ENCODE results near the gene STN1.

Gene STN1

DNA sequence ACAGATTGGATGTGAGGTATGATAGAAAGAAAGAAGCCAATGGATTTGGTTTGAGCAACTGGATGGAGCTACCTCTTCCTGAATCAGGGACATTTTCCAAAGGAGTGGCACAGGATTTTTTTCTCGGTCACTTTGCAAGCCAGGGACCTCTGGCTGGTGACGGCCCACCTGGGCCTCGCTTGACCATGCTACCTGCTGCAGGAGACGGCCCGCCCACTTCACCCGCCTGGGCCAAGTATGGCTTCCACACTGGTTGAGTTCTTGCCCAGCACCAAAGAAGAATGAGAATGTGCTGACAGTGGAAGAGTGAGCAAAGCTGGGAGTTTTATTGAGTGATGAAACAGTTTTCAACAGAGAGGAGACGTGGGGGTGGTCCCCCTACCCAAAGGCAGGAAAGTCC is 38.2 kb downstream of the STN1 start:
- Histone ChIP-seq H3K4me3 (ENCODE audit: low read depth, low read length) (no peak overlapping the region), H3K9me3 (ENCODE audit: control insufficient read depth, insufficient read depth, low read length) (no peaks in the 10 kb centered on the region), H3K27ac (ENCODE audit: low read depth, low read length) (no peak overlapping the region), H3K9ac (ENCODE audit: low read depth, low read length) (no peak overlapping the region), H3K36me3 (ENCODE audit: control insufficient read depth, insufficient read depth, low read length) (no peaks in the 10 kb centered on the region; the same call in 1 of the 2 replicates), H3K4me1 (ENCODE audit: control insufficient read depth, insufficient read depth, low read length) (no peaks in the 10 kb centered on the region), H3K27me3 (ENCODE audit: control insufficient read depth, insufficient read depth, low read length) (no peaks in the 10 kb centered on the region)

DNA sequence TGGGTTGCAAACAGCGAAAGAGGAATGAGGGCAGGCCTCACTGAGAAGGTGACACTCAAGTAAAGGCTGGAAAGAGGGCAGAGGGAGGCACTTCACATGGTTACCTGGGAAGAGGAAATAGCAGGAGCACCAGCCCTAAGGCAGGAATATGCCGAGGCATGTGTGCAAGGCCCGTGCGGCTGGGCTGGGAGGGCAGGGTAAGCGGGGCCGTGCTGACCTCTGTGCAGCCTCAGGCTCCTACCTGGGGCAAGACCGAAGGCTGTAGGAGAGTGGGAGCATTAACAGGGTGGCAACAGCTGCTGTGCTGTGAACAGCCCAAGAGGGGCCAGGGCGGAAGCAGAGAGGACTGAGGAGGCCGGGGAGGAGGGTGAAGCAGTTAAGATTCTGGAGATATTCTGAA is 38.6 kb downstream of the STN1 start:
- no peak overlapping the region for H3K9ac ChIP-seq (ENCODE audit: low read depth, low read length)
- no peaks in the 10 kb centered on the region for H3K4me1 ChIP-seq (ENCODE audit: control insufficient read depth, insufficient read depth, low read length)
- H3K27ac ChIP-seq (ENCODE audit: low read depth, low read length), result no peak overlapping the region
- no peaks in the 10 kb centered on the region for H3K9me3 ChIP-seq (ENCODE audit: control insufficient read depth, insufficient read depth, low read length)
- no peak overlapping the region for H3K4me3 ChIP-seq (ENCODE audit: low read depth, low read length)
- H3K27me3 ChIP-seq (ENCODE audit: control insufficient read depth, insufficient read depth, low read length), result no peaks in the 10 kb centered on the region
- H3K36me3 ChIP-seq (ENCODE audit: control insufficient read depth, insufficient read depth, low read length), result no peaks in the 10 kb centered on the region; the same call in 1 of the 2 replicates

DNA sequence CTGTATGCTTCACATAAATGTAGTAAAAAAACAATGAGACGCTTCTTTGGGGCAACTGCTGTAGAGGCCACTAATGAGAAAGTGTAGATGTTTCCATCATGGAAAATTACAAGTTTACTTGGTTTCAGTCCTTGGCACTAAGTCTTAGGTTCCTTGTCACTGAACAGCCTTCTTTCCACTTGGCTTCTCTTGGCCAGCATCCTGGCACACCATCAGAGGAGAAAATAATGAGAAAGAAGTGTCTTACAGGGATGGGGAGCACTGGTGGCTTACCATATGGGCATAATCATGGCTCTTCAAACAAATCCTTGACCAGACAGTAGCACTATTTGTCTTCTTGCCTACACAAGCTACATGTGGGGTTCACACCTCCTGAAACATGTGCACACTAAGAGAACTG is 40.1 kb downstream of the STN1 start:
- H3K9ac ChIP-seq (ENCODE audit: low read depth, low read length), result no peak overlapping the region
- H3K4me3 ChIP-seq (ENCODE audit: low read depth, low read length), result no peak overlapping the region
- H3K4me1 ChIP-seq (ENCODE audit: control insufficient read depth, insufficient read depth, low read length), result no peaks in the 10 kb centered on the region
- no peaks in the 10 kb centered on the region for H3K27me3 ChIP-seq (ENCODE audit: control insufficient read depth, insufficient read depth, low read length)
- H3K9me3 ChIP-seq (ENCODE audit: control insufficient read depth, insufficient read depth, low read length), result no peaks in the 10 kb centered on the region
- H3K36me3 ChIP-seq (ENCODE audit: control insufficient read depth, insufficient read depth, low read length), result no peaks in the 10 kb centered on the region; the same call in 1 of the 2 replicates
- H3K27ac ChIP-seq (ENCODE audit: low read depth, low read length), result no peak overlapping the region

DNA sequence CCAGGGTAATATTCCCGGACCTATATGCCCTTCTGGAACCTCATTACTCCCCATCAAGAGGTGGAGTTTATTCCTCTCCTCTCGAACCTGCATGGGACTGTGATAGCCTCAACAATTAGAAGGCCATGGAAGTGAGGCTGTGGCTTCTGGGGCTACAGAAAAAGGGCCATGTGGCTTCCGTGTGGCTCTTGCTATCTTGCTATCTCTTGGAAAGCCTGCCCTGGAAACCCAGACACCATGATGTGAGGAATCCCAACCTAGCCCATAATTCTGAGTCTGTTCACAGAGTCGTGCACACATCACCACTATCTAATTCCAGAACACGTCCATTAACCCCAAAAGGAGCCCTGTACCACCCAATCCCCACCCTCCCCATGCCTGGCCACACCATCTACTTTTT is 41.8 kb downstream of the STN1 start:
- Histone ChIP-seq H3K27ac (ENCODE audit: low read depth, low read length) (no peak overlapping the region), H3K4me3 (ENCODE audit: low read depth, low read length) (no peak overlapping the region), H3K36me3 (ENCODE audit: control insufficient read depth, insufficient read depth, low read length) (no peaks in the 10 kb centered on the region), H3K4me1 (ENCODE audit: control insufficient read depth, insufficient read depth, low read length) (no peaks in the 10 kb centered on the region; the same call in 1 of the 2 replicates), H3K27me3 (ENCODE audit: control insufficient read depth, insufficient read depth, low read length) (no peaks in the 10 kb centered on the region), H3K9ac (ENCODE audit: low read depth, low read length) (no peak overlapping the region), H3K9me3 (ENCODE audit: control insufficient read depth, insufficient read depth, low read length) (no peaks in the 10 kb centered on the region)

DNA sequence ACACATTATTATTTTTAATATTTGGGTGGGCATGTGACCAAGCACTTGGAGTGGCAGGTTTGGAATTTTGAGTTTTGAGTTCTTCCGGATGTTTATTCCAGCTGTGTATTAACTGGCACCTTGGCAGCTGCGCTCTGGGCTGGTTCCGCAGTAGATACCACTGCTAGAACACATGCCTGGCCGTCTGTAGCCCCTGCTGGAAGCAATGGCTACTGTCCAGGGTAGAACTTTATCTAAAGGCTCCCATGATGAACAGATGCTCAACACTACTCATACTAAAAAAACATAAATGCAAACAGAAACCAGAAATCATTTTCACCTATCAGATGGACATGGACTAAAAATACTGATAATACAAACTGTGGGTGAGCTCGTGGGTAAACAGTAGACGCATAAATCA is 43.3 kb downstream of the STN1 start:
- no peak overlapping the region for H3K27ac ChIP-seq (ENCODE audit: low read depth, low read length)
- no peak overlapping the region for H3K4me3 ChIP-seq (ENCODE audit: low read depth, low read length)
- H3K4me1 ChIP-seq (ENCODE audit: control insufficient read depth, insufficient read depth, low read length), result peaks cover 10% of the 10 kb centered on the region
- H3K27me3 ChIP-seq (ENCODE audit: control insufficient read depth, insufficient read depth, low read length), result no peaks in the 10 kb centered on the region
- H3K9ac ChIP-seq (ENCODE audit: low read depth, low read length), result no peak overlapping the region
- no peaks in the 10 kb centered on the region for H3K9me3 ChIP-seq (ENCODE audit: control insufficient read depth, insufficient read depth, low read length)
- no peaks in the 10 kb centered on the region for H3K36me3 ChIP-seq (ENCODE audit: control insufficient read depth, insufficient read depth, low read length)

DNA sequence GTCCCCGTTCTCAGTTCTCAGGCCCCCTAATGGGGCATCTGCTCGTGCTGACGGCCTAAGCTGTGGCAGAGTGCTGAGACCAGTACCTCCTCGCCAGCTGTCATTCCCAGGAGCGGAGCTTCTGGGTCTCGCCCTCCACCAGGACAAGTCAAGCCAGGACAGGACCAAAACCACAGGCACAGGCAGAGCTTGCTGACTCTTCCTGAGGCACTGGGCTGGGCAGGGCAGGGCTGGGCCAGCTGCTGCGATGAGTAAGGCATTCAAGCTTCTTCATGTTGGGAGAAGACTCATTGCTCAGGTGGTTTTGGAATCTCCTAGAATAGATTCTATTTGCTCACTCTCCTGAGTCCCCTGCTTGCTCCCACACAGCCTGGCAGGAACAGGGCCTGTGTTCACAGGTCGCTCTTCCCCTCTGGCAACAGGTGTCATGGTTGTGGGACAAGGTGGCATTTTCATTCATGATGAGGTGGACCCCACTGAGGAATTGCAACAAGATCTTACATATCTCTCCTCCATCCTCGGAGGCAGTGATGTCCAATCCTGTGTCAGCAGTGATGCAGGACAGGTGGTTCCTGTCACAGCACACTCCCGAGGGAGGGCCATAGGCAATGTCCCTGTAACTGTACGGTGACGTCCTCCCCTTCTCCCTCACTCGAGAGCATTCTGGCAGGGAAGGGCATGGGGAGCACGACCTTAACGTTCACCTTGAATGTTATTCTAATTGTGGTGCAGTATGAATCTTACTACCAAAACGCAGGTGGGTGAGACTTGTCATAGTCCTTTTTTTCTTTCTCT is 45.6 kb downstream of the STN1 start:
- H3K4me1 ChIP-seq (ENCODE audit: control insufficient read depth, insufficient read depth, low read length), result peaks cover 10% of the 10 kb centered on the region
- H3K9me3 ChIP-seq (ENCODE audit: control insufficient read depth, insufficient read depth, low read length), result no peaks in the 10 kb centered on the region
- H3K9ac ChIP-seq (ENCODE audit: low read depth, low read length), result no peak overlapping the region
- H3K36me3 ChIP-seq (ENCODE audit: control insufficient read depth, insufficient read depth, low read length), result no peaks in the 10 kb centered on the region
- H3K4me3 ChIP-seq (ENCODE audit: low read depth, low read length), result no peak overlapping the region
- no peak overlapping the region for H3K27ac ChIP-seq (ENCODE audit: low read depth, low read length)
- H3K27me3 ChIP-seq (ENCODE audit: control insufficient read depth, insufficient read depth, low read length), result no peaks in the 10 kb centered on the region

DNA sequence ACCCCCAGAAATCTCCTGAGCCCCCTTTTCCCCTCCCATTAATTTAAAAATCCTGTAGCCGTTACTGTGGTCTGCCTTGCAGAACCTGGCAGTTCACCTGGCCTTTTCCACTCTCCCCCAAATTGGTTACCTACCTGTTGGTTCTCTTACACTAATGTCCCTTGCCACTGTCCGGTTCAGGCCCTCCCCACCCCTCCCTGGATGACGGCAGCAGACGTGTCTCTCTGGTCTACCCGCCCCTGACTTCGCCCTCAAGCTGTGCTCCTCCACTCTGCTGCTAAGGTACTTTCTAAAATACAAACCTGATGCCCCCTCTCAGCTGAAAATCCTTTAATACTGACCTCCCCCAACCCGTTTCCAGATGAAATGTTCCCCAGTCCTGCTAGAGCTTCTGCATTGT is 47.0 kb downstream of the STN1 start:
- no peaks in the 10 kb centered on the region for H3K27me3 ChIP-seq (ENCODE audit: control insufficient read depth, insufficient read depth, low read length)
- no peak overlapping the region for H3K27ac ChIP-seq (ENCODE audit: low read depth, low read length)
- no peak overlapping the region for H3K9ac ChIP-seq (ENCODE audit: low read depth, low read length)
- H3K4me3 ChIP-seq (ENCODE audit: low read depth, low read length), result no peak overlapping the region
- peaks cover 10% of the 10 kb centered on the region for H3K4me1 ChIP-seq (ENCODE audit: control insufficient read depth, insufficient read depth, low read length)
- no peaks in the 10 kb centered on the region for H3K36me3 ChIP-seq (ENCODE audit: control insufficient read depth, insufficient read depth, low read length)
- H3K9me3 ChIP-seq (ENCODE audit: control insufficient read depth, insufficient read depth, low read length), result peaks cover 2% of the 10 kb centered on the region; the same call in 1 of the 2 replicates

DNA sequence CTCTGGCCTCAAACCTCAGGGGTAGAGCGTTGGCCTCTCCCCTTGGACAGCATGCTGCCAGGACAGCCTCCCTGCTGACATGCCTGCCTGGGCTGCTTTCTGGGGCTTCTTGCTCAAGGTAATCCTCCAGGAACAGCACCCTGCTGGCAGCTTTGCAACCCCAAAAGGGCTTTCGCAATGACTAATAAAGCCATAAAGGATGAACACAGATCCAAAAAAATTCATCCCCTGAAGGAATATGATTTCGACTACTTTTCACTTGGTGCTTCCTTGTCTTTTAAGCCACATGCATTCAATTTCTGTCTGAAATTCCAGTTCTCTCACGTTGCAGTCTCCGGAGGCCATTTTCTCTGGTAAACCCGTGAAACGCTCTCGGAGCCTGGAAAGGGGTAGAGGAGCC is 47.5 kb downstream of the STN1 start:
- H3K27ac ChIP-seq (ENCODE audit: low read depth, low read length), result no peak overlapping the region
- H3K4me3 ChIP-seq (ENCODE audit: low read depth, low read length), result no peak overlapping the region
- no peaks in the 10 kb centered on the region for H3K36me3 ChIP-seq (ENCODE audit: control insufficient read depth, insufficient read depth, low read length)
- H3K4me1 ChIP-seq (ENCODE audit: control insufficient read depth, insufficient read depth, low read length), result peaks cover 10% of the 10 kb centered on the region
- no peak overlapping the region for H3K9ac ChIP-seq (ENCODE audit: low read depth, low read length)
- H3K9me3 ChIP-seq (ENCODE audit: control insufficient read depth, insufficient read depth, low read length), result peaks cover 5% of the 10 kb centered on the region; the same call in 1 of the 2 replicates
- H3K27me3 ChIP-seq (ENCODE audit: control insufficient read depth, insufficient read depth, low read length), result no peaks in the 10 kb centered on the region

DNA sequence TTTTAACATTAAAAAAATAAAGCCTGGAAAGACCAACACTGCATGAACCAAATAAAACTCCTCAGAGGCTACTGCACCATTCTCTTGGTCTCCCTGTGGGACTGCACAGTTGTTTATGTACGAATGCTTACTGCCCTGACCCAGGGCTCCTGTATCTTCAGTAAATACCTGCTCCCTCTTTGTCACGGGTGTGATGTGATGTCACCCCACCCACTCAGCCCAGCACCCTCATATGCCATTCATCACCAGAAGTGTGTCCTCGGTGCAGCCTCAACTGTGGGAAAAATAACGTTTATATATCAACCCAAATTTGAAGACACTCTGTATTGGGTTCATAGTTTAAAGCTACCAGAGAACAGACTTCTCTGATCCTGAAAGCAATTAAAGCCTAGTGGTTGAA is 48.6 kb downstream of the STN1 start:
- Histone ChIP-seq H3K4me3 (ENCODE audit: low read depth, low read length) (no peak overlapping the region), H3K27ac (ENCODE audit: low read depth, low read length) (no peak overlapping the region), H3K27me3 (ENCODE audit: control insufficient read depth, insufficient read depth, low read length) (no peaks in the 10 kb centered on the region), H3K36me3 (ENCODE audit: control insufficient read depth, insufficient read depth, low read length) (no peaks in the 10 kb centered on the region), H3K9ac (ENCODE audit: low read depth, low read length) (no peak overlapping the region), H3K9me3 (ENCODE audit: control insufficient read depth, insufficient read depth, low read length) (peaks cover 8% of the 10 kb centered on the region; the same call in 1 of the 2 replicates), H3K4me1 (ENCODE audit: control insufficient read depth, insufficient read depth, low read length) (peaks cover 10% of the 10 kb centered on the region)

DNA sequence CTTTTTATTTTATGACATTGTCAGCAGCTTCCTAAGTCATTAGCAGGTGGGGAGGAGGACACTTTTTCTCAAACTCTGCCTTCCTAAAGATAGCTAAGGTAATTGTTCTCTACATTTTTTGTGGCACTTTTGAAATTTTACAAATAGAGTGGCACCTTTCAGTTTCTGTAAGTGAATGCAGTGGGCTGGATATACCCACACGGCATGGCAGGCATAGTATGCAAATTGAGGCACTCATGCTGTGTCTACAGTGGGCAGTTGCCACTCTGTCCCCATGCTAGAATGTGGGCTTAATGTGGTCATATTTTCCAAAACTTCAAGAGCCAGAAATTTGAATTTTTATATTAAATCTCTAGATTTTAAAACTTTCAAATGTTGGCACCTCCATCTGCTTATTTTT is 49.8 kb downstream of the STN1 start:
- Histone ChIP-seq H3K27me3 (ENCODE audit: control insufficient read depth, insufficient read depth, low read length) (no peaks in the 10 kb centered on the region), H3K4me1 (ENCODE audit: control insufficient read depth, insufficient read depth, low read length) (peaks cover 10% of the 10 kb centered on the region), H3K4me3 (ENCODE audit: low read depth, low read length) (no peak overlapping the region), H3K9me3 (ENCODE audit: control insufficient read depth, insufficient read depth, low read length) (peaks cover 8% of the 10 kb centered on the region; the same call in 1 of the 2 replicates), H3K36me3 (ENCODE audit: control insufficient read depth, insufficient read depth, low read length) (no peaks in the 10 kb centered on the region), H3K27ac (ENCODE audit: low read depth, low read length) (no peak overlapping the region), H3K9ac (ENCODE audit: low read depth, low read length) (no peak overlapping the region)

DNA sequence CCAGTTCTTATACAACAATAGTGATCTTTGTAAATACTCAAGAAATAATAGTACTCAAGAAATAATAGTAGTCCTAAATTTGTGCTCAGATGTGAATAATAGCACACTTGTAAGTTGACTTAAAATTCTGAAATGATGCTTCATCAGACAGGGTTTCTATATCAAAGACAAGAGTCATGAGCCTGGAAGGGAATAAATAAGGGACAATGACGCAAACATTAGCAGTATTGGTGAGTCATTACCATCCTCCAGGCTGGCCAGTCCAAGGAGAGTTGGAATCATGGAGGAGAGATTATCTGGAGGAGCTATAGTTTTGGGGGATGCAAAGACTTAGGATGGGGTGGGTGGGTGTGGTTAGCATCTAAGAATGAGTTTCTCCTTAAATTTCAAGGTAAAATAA is 56.5 kb downstream of the STN1 start:
- Histone ChIP-seq H3K4me1 (ENCODE audit: control insufficient read depth, insufficient read depth, low read length) (no peaks in the 10 kb centered on the region), H3K36me3 (ENCODE audit: control insufficient read depth, insufficient read depth, low read length) (no peaks in the 10 kb centered on the region), H3K27me3 (ENCODE audit: control insufficient read depth, insufficient read depth, low read length) (peaks cover 13% of the 10 kb centered on the region), H3K27ac (ENCODE audit: low read depth, low read length) (no peak overlapping the region), H3K9ac (ENCODE audit: low read depth, low read length) (no peak overlapping the region), H3K4me3 (ENCODE audit: low read depth, low read length) (no peak overlapping the region), H3K9me3 (ENCODE audit: control insufficient read depth, insufficient read depth, low read length) (peaks cover 8% of the 10 kb centered on the region; the same call in 1 of the 2 replicates)
